ENCODE results near the gene FBXO11. TPM values are rescaled to one million over a fixed set of nuclear protein-coding genes. Genes with fewer than 3 reads are reported as not detected.
"Not testable (repeated sequence)": the region's sequence is repeated elsewhere in the genome, so short reads cannot be mapped to it uniquely, and the experiment has no call there.

Gene FBXO11
- total RNA-seq, 1 experiment from 2014 or later, result 64.1 TPM

- no peak for DNase-seq (ENCODE audit: unreplicated experiment)
- intact Hi-C loops (cut with micrococcal nuclease), result no loop called here
- no peaks in the 10 kb centered on the region for H3K27me3 Mint-ChIP-seq (ENCODE audit: insufficient read depth, unreplicated experiment)
- no peaks in the 10 kb centered on the region for H3K36me3 Mint-ChIP-seq (ENCODE audit: insufficient read depth, unreplicated experiment)
- TF ChIP-seq CTCF (IDR thresholded peaks at IDR 0.05; ENCODE audit: unreplicated experiment), result no peak
- no peak overlapping the region for H3K27ac Mint-ChIP-seq (ENCODE audit: low read depth, unreplicated experiment)
- no peaks in the 10 kb centered on the region for H3K4me1 Mint-ChIP-seq (ENCODE audit: insufficient read depth, unreplicated experiment)
- POLR2A ChIA-PET, result interaction anchor here (0.6 to 1.6 kb wide), 2 partner anchors 11 to 57 kb away, joined by 3 to 6 read pairs; no protein-coding TSS in a partner anchor
- CTCF ChIA-PET, result interaction anchor here (0.6 to 1.4 kb wide), 3 partner anchors 60 to 670 kb away, joined by 3 to 6 read pairs (median 3); no protein-coding TSS in a partner anchor
- BruUV-seq (replicated peaks), result no TSS peak
- H3K4me3 Mint-ChIP-seq (ENCODE audit: unreplicated experiment), result no peak overlapping the region
- no peaks in the 10 kb centered on the region for H3K9me3 Mint-ChIP-seq (ENCODE audit: unreplicated experiment)
Measured at GRCh38 chr2:47918043-47918442, 11.7 kb upstream of the FBXO11 start.

DNA sequence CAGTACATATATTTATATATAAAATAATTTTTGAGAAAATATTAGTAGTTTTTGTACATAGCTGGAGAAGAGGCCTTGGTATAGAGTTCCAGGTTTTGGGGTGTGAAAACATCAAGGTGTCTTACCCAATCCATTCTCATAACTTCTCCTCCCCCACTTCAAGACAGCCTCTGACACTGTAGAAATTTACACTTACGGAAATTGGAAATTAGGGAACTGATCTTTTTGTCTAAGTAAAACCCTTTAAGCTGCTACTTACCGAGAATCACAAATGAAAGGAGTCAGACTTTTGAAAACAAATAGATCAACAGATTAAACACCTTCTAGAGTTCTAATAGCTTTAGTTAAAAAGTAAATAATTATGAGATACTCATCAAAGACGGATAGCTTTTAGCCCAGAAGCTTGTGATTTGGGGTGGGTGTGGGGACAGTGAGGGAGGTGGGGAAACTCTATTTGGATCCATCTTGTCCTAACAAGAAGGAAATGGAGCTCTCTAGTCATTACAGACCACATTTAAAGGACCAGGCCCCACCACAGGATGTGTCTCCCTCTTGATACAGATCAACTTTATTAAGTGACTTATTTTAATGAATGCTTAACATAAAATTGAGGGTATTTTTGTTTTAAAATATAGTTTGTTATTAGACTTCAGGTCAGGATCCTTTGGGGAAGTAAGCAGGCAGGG is 11.1 kb upstream of the FBXO11 start:
- Mint-ChIP-seq H3K4me1 (ENCODE audit: insufficient read depth, unreplicated experiment) (no peaks in the 10 kb centered on the region), H3K4me3 (ENCODE audit: unreplicated experiment) (no peak overlapping the region), H3K27me3 (ENCODE audit: insufficient read depth, unreplicated experiment) (no peaks in the 10 kb centered on the region), H3K27ac (ENCODE audit: low read depth, unreplicated experiment) (no peak overlapping the region), H3K9me3 (ENCODE audit: unreplicated experiment) (no peaks in the 10 kb centered on the region), H3K36me3 (ENCODE audit: insufficient read depth, unreplicated experiment) (no peaks in the 10 kb centered on the region)
- no peak for TF ChIP-seq CTCF (IDR thresholded peaks at IDR 0.05; ENCODE audit: unreplicated experiment)
- no peak for DNase-seq (ENCODE audit: unreplicated experiment)
- no TSS peak for BruUV-seq (replicated peaks)
- ChIA-PET CTCF (interaction anchor here (0.6 to 1.4 kb wide), 2 partner anchors 59 to 129 kb away, joined by 3 to 6 read pairs; no protein-coding TSS in a partner anchor), POLR2A (interaction anchor here (1.6 kb wide), 1 partner anchor 10 kb away, joined by 6 read pairs; no protein-coding TSS in a partner anchor)
- intact Hi-C loops (cut with micrococcal nuclease), result no loop called here

DNA sequence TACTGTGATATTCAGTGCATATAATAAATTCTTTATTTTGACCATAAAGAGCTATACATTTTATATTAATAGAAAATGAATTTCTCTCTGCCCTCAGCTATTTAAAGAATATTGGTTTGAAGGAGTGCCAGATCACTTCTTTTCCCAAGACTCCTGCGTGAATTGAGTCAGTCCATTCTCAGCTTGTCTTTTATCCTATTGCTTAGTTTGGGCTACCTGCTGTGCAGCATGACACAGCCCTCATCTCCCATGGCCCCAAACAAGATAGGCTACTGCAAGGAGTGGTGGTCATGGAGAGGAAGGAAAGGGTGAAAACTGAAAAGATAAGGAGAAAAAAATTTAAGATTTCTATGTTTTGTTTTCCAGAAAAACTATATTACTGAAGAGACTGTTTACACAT is 10.1 kb upstream of the FBXO11 start:
- CTCF ChIA-PET, result no interaction called here
- no peaks in the 10 kb centered on the region for H3K9me3 Mint-ChIP-seq (ENCODE audit: unreplicated experiment)
- intact Hi-C loops (cut with micrococcal nuclease), result no loop called here
- no peak for TF ChIP-seq CTCF (IDR thresholded peaks at IDR 0.05; ENCODE audit: unreplicated experiment)
- no peak for DNase-seq (ENCODE audit: unreplicated experiment)
- H3K27ac Mint-ChIP-seq (ENCODE audit: low read depth, unreplicated experiment), result no peak overlapping the region
- no peaks in the 10 kb centered on the region for H3K36me3 Mint-ChIP-seq (ENCODE audit: insufficient read depth, unreplicated experiment)
- no peaks in the 10 kb centered on the region for H3K27me3 Mint-ChIP-seq (ENCODE audit: insufficient read depth, unreplicated experiment)
- no TSS peak for BruUV-seq (replicated peaks)
- H3K4me3 Mint-ChIP-seq (ENCODE audit: unreplicated experiment), result no peak overlapping the region
- H3K4me1 Mint-ChIP-seq (ENCODE audit: insufficient read depth, unreplicated experiment), result no peaks in the 10 kb centered on the region
- POLR2A ChIA-PET, result interaction anchor here (1.2 kb wide), 1 partner anchor 10 kb away, joined by 4 read pairs; the partner anchor contains the start of gene FBXO11

- intact Hi-C loops (cut with micrococcal nuclease); H3K9me3 Mint-ChIP-seq (ENCODE audit: unreplicated experiment); POLR2A ChIA-PET; BruUV-seq (replicated peaks); H3K36me3 Mint-ChIP-seq (ENCODE audit: insufficient read depth, unreplicated experiment); H3K27ac Mint-ChIP-seq (ENCODE audit: low read depth, unreplicated experiment); DNase-seq (ENCODE audit: unreplicated experiment); H3K4me3 Mint-ChIP-seq (ENCODE audit: unreplicated experiment); H3K27me3 Mint-ChIP-seq (ENCODE audit: insufficient read depth, unreplicated experiment): not testable (repeated sequence)
- CTCF ChIA-PET, result interaction anchor here (1.2 kb wide), 1 partner anchor 53 kb away, joined by 5 read pairs; no protein-coding TSS in a partner anchor
- H3K4me1 Mint-ChIP-seq (ENCODE audit: insufficient read depth, unreplicated experiment), result peaks cover 11% of the 10 kb centered on the region
Measured at GRCh38 chr2:47910662-47911061, 4.4 kb upstream of the FBXO11 start.

Measured in MCF 10A (cell line).